Panc1 (cell line): ENCODE results near the gene CNNM4. TPM values are rescaled to one million over a fixed set of nuclear protein-coding genes. Genes with fewer than 3 reads are reported as not detected.
A peak's percentile ranks its signal among the peaks of the same experiment; 100 is the strongest.

Source experiments
- ATAC-seq: fragments of 200-7000 bp; cut with Tn5 transposase; 2 replicates; pipeline ENCODE4 v1.9.1; 2020; ENCODE audit warnings: mild to moderate bottlenecking, moderate library complexity
- BruUV-seq: library from RNA; stranded (reverse); fragments of 400-500 nt; replicated peaks from 2 replicates; lab custom pipeline; 2021; lab: Mats Ljungman, UMichigan
- CTCF ChIA-PET: fragments of 300-600 bp; sonication (Branson Sonifier 250); formaldehyde crosslinking; loops from one replicate; lab custom pipeline; 2022; ENCODE audit warnings: antibody characterized with exemption; lab: Charles Lee
- POLR2A ChIA-PET: fragments of 300-600 bp; sonication (Branson Sonifier 250); formaldehyde crosslinking; loops from one replicate; lab custom pipeline; 2022; ENCODE audit warnings: antibody characterized with exemption; lab: Charles Lee
- DNase-seq: peaks from one replicate; pipeline ENCODE4 v3.0.0-alpha.2; 2010; ENCODE audit warnings: low read depth, low spot score
- H3K27ac ChIP-seq: 2 replicates; pipeline ENCODE4 v1.5.1; 2011; ENCODE audit warnings: mild to moderate bottlenecking, low read length, inconsistent platforms
- H3K27me3 ChIP-seq: fragments of 200-500 bp; sonication (Bioruptor generic); 2 replicates; pipeline ENCODE4 v1.6.0; 2014; ENCODE audit warnings: low read length, inconsistent platforms; ENCODE audit not compliant: control insufficient read depth, insufficient read depth
- H3K36me3 ChIP-seq: fragments of 200-500 bp; sonication (Bioruptor generic); 2 replicates; pipeline ENCODE4 v1.5.1; 2014; ENCODE audit warnings: inconsistent platforms, mild to moderate bottlenecking, low read length, moderate library complexity; ENCODE audit not compliant: control insufficient read depth, insufficient read depth
- H3K4me1 ChIP-seq: 2 replicates; pipeline ENCODE4 v1.5.1; 2011; ENCODE audit warnings: inconsistent platforms, mild to moderate bottlenecking, low read length, moderate library complexity; ENCODE audit not compliant: control insufficient read depth, insufficient read depth
- H3K4me3 ChIP-seq, 2 experiments: 2 replicates each; pipeline ENCODE4 v1.5.1; 2011 to 2012; ENCODE audit warnings: low read depth in 2 of 2, low read length in 2 of 2, mild to moderate bottlenecking in 2 of 2, inconsistent platforms in 1 of 2, moderate library complexity in 1 of 2
- H3K9me3 ChIP-seq: fragments of 200-500 bp; sonication (Bioruptor generic); 2 replicates; pipeline ENCODE4 v1.5.1; 2014; ENCODE audit warnings: low read depth, mild to moderate bottlenecking, inconsistent platforms, low read length, moderate library complexity; ENCODE audit not compliant: control insufficient read depth, insufficient read depth
- CTCF ChIP-seq: fragments of 450-650 bp; IDR thresholded peaks from 2 replicates; pipeline ENCODE4 v1.5.1; 2017; ENCODE audit warnings: mild to moderate bottlenecking
- POLR2AphosphoS5 ChIP-seq: IDR thresholded peaks from 2 replicates; pipeline ENCODE4 v1.6.1; 2012; ENCODE audit warnings: mild to moderate bottlenecking, low read depth, low read length, moderate library complexity
- REST ChIP-seq, 2 experiments: IDR thresholded peaks; 2 replicates each; pipeline ENCODE4 v1.6.1; 2011 to 2012; ENCODE audit warnings: low read depth in 2 of 2, control low read depth in 1 of 2, low read length in 1 of 2, mild to moderate bottlenecking in 1 of 2, moderate library complexity in 1 of 2; ENCODE audit not compliant: insufficient read depth in 1 of 2
- SIN3A ChIP-seq: IDR thresholded peaks from 2 replicates; pipeline ENCODE4 v1.6.1; 2012; ENCODE audit warnings: low read depth, mild to moderate bottlenecking, low read length, moderate library complexity, borderline replicate concordance; ENCODE audit not compliant: insufficient read depth
- TCF7L2 ChIP-seq: IDR thresholded peaks from 2 replicates; pipeline ENCODE4 v1.6.1; 2011; ENCODE audit warnings: mild to moderate bottlenecking, low read depth, low read length, inconsistent platforms
- in situ Hi-C: cut with HindIII; loops from 2 replicates; pipeline ENCODE4 v1.10.0; 2016; ENCODE audit warnings: low sequenced_read_pairs, low pct_unique_long_range_greater_than_20kb
- intact Hi-C: fragments of 100-400 bp; cut with micrococcal nuclease; formaldehyde crosslinking; loops from one replicate; pipeline ENCODE4 v1.10.0; 2022; ENCODE audit not compliant: unreplicated experiment
- total RNA-seq: library from RNA; stranded (reverse); gene quantifications from one replicate; pipeline ENCODE4 v1.2.1, GENCODE V29; 2021; ENCODE audit not compliant: unreplicated experiment

CNNM4 gene
- total RNA-seq, 1 experiment from 2014 or later = 15.7 TPM

GRCh38 chr2:96768083-96768561, 7.4 kb downstream of the CNNM4 start:
- CTCF ChIA-PET = no interaction called here
- in situ Hi-C loops (no loop called here), intact Hi-C loops (no loop called here)
- BruUV-seq = no TSS peak
- POLR2A ChIA-PET = no interaction called here
- no peaks in the 10 kb centered on the region for H3K36me3 ChIP-seq
- no peaks in the 10 kb centered on the region for H3K9me3 ChIP-seq
- no peak for DNase-seq
- no peak for ATAC-seq
- TF ChIP-seq REST (IDR thresholded peaks at IDR 0.05; ENCODE audit: insufficient read depth in 1 of 2, low read depth in 2 of 2, low read length in 1 of 2) (no peak), SIN3A (no peak), TCF7L2 (no peak)
- no peak overlapping the region for H3K4me3 ChIP-seq
- H3K27me3 ChIP-seq = no peaks in the 10 kb centered on the region
- H3K27ac ChIP-seq = peak overlapping the region; percentile 42
- peaks cover 49% of the 10 kb centered on the region for H3K4me1 ChIP-seq

- no TSS peak for BruUV-seq
- Histone ChIP-seq H3K27ac (no peak overlapping the region), H3K4me1 (peaks cover 41% of the 10 kb centered on the region), H3K27me3 (no peaks in the 10 kb centered on the region), H3K4me3 (no peak overlapping the region), H3K9me3 (no peaks in the 10 kb centered on the region), H3K36me3 (no peaks in the 10 kb centered on the region)
- no peak for DNase-seq
- TF ChIP-seq SIN3A (no peak), TCF7L2 (no peak), CTCF (no peak), REST (IDR thresholded peaks at IDR 0.05; ENCODE audit: insufficient read depth in 1 of 2, low read depth in 2 of 2, low read length in 1 of 2) (no peak), POLR2AphosphoS5 (no peak)
- in situ Hi-C loops (no loop called here), intact Hi-C loops (no loop called here)
- ChIA-PET POLR2A (no interaction called here), CTCF (interaction anchor here (0.8 kb wide), 1 partner anchor 146 kb away, joined by 7 read pairs; no protein-coding TSS in a partner anchor)
- ATAC-seq = no peak
Observed at GRCh38 chr2:96769814-96770213, 9.1 kb downstream of the CNNM4 start.
